Measurements from ENCODE around the gene TFPT.

GRCh38 chr19:54145541-54146158 is 30.2 kb upstream of the TFPT start:
- TF ChIP-seq, protein P1, sequence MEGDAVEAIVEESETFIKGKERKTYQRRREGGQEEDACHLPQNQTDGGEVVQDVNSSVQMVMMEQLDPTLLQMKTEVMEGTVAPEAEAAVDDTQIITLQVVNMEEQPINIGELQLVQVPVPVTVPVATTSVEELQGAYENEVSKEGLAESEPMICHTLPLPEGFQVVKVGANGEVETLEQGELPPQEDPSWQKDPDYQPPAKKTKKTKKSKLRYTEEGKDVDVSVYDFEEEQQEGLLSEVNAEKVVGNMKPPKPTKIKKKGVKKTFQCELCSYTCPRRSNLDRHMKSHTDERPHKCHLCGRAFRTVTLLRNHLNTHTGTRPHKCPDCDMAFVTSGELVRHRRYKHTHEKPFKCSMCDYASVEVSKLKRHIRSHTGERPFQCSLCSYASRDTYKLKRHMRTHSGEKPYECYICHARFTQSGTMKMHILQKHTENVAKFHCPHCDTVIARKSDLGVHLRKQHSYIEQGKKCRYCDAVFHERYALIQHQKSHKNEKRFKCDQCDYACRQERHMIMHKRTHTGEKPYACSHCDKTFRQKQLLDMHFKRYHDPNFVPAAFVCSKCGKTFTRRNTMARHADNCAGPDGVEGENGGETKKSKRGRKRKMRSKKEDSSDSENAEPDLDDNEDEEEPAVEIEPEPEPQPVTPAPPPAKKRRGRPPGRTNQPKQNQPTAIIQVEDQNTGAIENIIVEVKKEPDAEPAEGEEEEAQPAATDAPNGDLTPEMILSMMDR (IDR thresholded peaks at IDR 0.05; ENCODE audit: borderline replicate concordance, extremely low read depth, low read length, poor library complexity, severe bottlenecking), result no peak
- TF ChIP-seq EZH2 (IDR thresholded peaks at IDR 0.05; ENCODE audit: borderline replicate concordance, low read depth, low read length, severe bottlenecking), result no peak
